ENCODE measurements around the gene ETFA. TPM values are rescaled to one million over a fixed set of nuclear protein-coding genes. Genes with fewer than 3 reads are reported as not detected.
A peak's percentile ranks its signal among the peaks of the same experiment; 100 is the strongest.

Gene ETFA
- polyA plus RNA-seq, 2 of the 4 experiments (the other 2 are of a cell fraction) = 243 to 412 TPM

DNA sequence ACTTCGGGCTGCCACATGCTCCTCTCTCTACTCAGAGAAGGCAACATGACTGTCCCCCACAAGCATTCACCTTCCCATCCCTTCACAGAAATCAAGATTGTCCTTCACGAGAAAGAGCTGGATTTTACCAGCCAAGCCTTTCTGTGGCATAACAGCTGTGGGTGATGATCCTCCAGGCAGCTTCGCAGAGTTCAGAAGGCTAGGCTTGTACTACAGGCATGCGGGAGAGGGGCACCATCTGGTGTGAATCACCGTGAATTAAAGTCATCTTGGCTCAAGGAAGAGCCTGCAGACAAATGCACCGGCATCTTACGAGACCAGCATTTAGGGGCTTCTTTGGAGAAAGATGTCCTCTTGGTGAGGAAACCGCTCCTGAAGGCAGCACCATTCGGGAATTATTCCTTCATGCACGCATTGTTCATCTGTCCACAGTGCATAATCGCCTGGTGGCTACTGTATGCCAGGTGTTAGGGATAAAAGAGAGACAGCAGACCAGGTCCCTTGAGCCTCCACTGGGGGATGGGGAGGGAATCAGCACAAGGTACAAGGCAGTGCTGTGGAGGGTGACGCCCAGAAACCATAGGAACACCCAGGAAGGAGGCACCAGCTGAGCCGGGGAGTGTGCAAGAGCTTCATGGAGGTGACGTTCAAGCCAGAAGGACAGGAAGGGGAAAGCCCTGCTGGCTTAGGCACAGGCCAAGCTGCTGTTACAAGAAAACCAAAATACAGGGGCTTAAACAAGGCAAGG lies 142.9 kb downstream of the ETFA start:
- FAIRE-seq (no peak), ATAC-seq (peak in 1 of 2 experiments; percentile 8; a peak in 3 of 6 replicates), DNase-seq (ENCODE audit: low read depth in 1 of 2, low spot score in 1 of 2) (no peak)
- Histone ChIP-seq H3K4me2 (no peak overlapping the region), H3K27ac (no peak overlapping the region), H3K4me3 (no peak overlapping the region), H3K9me3 (no peaks in the 10 kb centered on the region), H3K4me1 (peaks cover 5% of the 10 kb centered on the region)
- 89% methylated on average over 14 of the region's 14 CpGs for WGBS (ENCODE audit: missing lambda C conversion rate)
- CTCF ChIA-PET = interaction anchor here (0.8 to 21.8 kb wide), 7 partner anchors 11 to 30 kb away, joined by 3 to 292 read pairs (median 5); no protein-coding TSS in a partner anchor
- TF ChIP-seq RCOR1 (IDR thresholded peaks at IDR 0.05; ENCODE audit: low read depth, low read length) (no peak), SREBF2 (IDR thresholded peaks at IDR 0.05) (no peak), HEYL (CRISPR knock-in tag; IDR thresholded peaks at IDR 0.05) (no peak), CHD4 (IDR thresholded peaks at IDR 0.05; ENCODE audit: borderline replicate concordance) (no peak), POLR2A (IDR thresholded peaks at IDR 0.05; ENCODE audit: low read length) (no peak), JUN (IDR thresholded peaks at IDR 0.05) (no peak), FOSL2 (IDR thresholded peaks at IDR 0.05) (no peak), FOSL2 (CRISPR knock-in tag; IDR thresholded peaks at IDR 0.05) (no peak)
- POLR2A ChIA-PET = no interaction called here

DNA sequence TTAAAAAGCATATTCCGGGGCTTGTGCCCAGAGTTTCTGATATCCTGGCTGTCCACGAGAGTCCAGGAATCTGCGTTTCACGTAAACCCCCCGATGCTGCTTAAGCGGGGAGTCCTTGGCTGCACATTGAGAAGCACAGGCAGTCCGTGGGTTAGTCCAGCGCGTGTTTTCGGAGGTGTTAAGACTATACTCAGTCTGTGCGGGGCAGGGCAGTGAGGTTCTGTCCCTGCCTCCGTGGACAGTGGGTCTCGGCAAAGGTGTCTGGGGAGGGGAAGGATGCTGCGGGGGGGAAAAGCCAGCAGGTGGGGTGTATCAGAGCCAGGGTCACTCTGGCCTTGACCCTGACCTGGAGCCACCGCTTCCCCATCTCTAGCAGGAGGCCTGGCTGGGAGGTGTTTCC lies 145.3 kb downstream of the ETFA start:
- Histone ChIP-seq H3K4me1 (peaks cover 10% of the 10 kb centered on the region), H3K4me3 (no peak overlapping the region), H3K9me3 (no peaks in the 10 kb centered on the region), H3K4me2 (no peak overlapping the region), H3K27ac (no peak overlapping the region)
- ATAC-seq (no peak), FAIRE-seq (no peak), DNase-seq (ENCODE audit: low read depth in 1 of 2, low spot score in 1 of 2) (no peak)
- ChIA-PET CTCF (interaction anchor here (0.6 to 21.8 kb wide), 4 partner anchors 11 to 119 kb away, joined by 3 to 292 read pairs (median 104); no protein-coding TSS in a partner anchor), POLR2A (no interaction called here)
- WGBS (ENCODE audit: missing lambda C conversion rate) = 79% methylated on average over 14 of the region's 15 CpGs
- TF ChIP-seq, protein P1, sequence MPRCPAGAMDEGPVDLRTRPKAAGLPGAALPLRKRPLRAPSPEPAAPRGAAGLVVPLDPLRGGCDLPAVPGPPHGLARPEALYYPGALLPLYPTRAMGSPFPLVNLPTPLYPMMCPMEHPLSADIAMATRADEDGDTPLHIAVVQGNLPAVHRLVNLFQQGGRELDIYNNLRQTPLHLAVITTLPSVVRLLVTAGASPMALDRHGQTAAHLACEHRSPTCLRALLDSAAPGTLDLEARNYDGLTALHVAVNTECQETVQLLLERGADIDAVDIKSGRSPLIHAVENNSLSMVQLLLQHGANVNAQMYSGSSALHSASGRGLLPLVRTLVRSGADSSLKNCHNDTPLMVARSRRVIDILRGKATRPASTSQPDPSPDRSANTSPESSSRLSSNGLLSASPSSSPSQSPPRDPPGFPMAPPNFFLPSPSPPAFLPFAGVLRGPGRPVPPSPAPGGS (IDR thresholded peaks at IDR 0.05) = no peak
- TF ChIP-seq, protein P2, sequence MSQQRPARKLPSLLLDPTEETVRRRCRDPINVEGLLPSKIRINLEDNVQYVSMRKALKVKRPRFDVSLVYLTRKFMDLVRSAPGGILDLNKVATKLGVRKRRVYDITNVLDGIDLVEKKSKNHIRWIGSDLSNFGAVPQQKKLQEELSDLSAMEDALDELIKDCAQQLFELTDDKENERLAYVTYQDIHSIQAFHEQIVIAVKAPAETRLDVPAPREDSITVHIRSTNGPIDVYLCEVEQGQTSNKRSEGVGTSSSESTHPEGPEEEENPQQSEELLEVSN (IDR thresholded peaks at IDR 0.05; ENCODE audit: borderline replicate concordance, low read depth) = no peak
- TF ChIP-seq FOSL2 (IDR thresholded peaks at IDR 0.05) (no peak), FOSL2 (CRISPR knock-in tag; IDR thresholded peaks at IDR 0.05) (no peak), CBX2 (IDR thresholded peaks at IDR 0.05; ENCODE audit: borderline replicate concordance, low read depth) (no peak), HOXB13 (CRISPR knock-in tag; IDR thresholded peaks at IDR 0.05; ENCODE audit: low read depth) (no peak), CHD2 (IDR thresholded peaks at IDR 0.05; ENCODE audit: low read length, partially characterized antibody) (no peak)

Other genes starting within 250 kb of the ETFA start
- 2.6 TPM in 2 replicates for gene ISL2, start 25.3 kb upstream of the ETFA start, polyA plus RNA-seq (2011; rRNA removed)
- gene ISL2, start 25.3 kb upstream of the ETFA start, polyA plus RNA-seq (2017; fragmentation: RNase III; extraction: RNeasy Plus Mini Kit Qiagen cat#74134 plus additional on column Dnase treatment) = 2.6 to 3.8 TPM (median 3.2 TPM) in 3 replicates

Measured in A549 (cell line).